Measurements from ENCODE around the gene STRADB. TPM values are rescaled to one million over a fixed set of nuclear protein-coding genes. Genes with fewer than 3 reads are reported as not detected.
"Not testable (repeated sequence)": the region's sequence is repeated elsewhere in the genome, so short reads cannot be mapped to it uniquely, and the experiment has no call there.

Gene STRADB
- total RNA-seq: 14.4 and 18.1 TPM in 2 replicates

- intact Hi-C loops (cut with micrococcal nuclease): loop anchor here (1.0 to 2.0 kb wide), 13 partner anchors 19 to 925 kb away; partner anchors contain the start of genes CASP10, FZD7, NIF3L1 and NOP58
Observed at GRCh38 chr2:201451292-201452057, at the start of gene STRADB, which contains the start of gene TRAK2. Gene STRADB, plus strand, starts transcription at chr2:201451740. Its CDS starts 3,101 bp downstream, at chr2:201454841. Gene TRAK2, minus strand, starts transcription at chr2:201451458. Its CDS starts 30,951 bp downstream, at chr2:201420507.

GRCh38 chr2:201401815-201402214, 49.7 kb upstream of the STRADB start:
- intact Hi-C loops (cut with micrococcal nuclease): no loop called here

GRCh38 chr2:201402651-201403562, 48.6 kb upstream of the STRADB start:
- intact Hi-C loops (cut with micrococcal nuclease): no loop called here

GRCh38 chr2:201403880-201404279, 47.7 kb upstream of the STRADB start:
- intact Hi-C loops (cut with micrococcal nuclease): no loop called here

- intact Hi-C loops (cut with micrococcal nuclease): no loop called here
Observed at GRCh38 chr2:201404699-201405280, 46.8 kb upstream of the STRADB start.

- intact Hi-C loops (cut with micrococcal nuclease): loop anchor here (2.0 kb wide), 1 partner anchor 45 kb away; the partner anchor contains the start of genes STRADB and TRAK2
Observed at GRCh38 chr2:201406077-201406662, 45.4 kb upstream of the STRADB start.

- intact Hi-C loops (cut with micrococcal nuclease): loop anchor here (2.0 kb wide), 1 partner anchor 44 kb away; the partner anchor contains the start of genes STRADB and TRAK2
Observed at GRCh38 chr2:201407265-201407664, 44.3 kb upstream of the STRADB start.

GRCh38 chr2:201408931-201409330, 42.6 kb upstream of the STRADB start:
- intact Hi-C loops (cut with micrococcal nuclease): no loop called here

GRCh38 chr2:201411421-201411820, 40.1 kb upstream of the STRADB start:
- intact Hi-C loops (cut with micrococcal nuclease): no loop called here

GRCh38 chr2:201413143-201413542, 38.4 kb upstream of the STRADB start:
- intact Hi-C loops (cut with micrococcal nuclease): no loop called here

- intact Hi-C loops (cut with micrococcal nuclease): no loop called here
Observed at GRCh38 chr2:201413552-201413951, 38.0 kb upstream of the STRADB start.

- intact Hi-C loops (cut with micrococcal nuclease): loop anchor here (2.0 to 5.0 kb wide), 3 partner anchors 18 to 157 kb away; partner anchors contain the start of genes STRADB and TRAK2
Observed at GRCh38 chr2:201414099-201415023, 37.2 kb upstream of the STRADB start.

GRCh38 chr2:201415149-201415548, 36.4 kb upstream of the STRADB start:
- intact Hi-C loops (cut with micrococcal nuclease): loop anchor here (2.0 to 5.0 kb wide), 3 partner anchors 18 to 158 kb away; partner anchors contain the start of genes STRADB and TRAK2

- intact Hi-C loops (cut with micrococcal nuclease): loop anchor here (5.0 kb wide), 1 partner anchor 162 kb away; no protein-coding TSS in a partner anchor
Observed at GRCh38 chr2:201419057-201419635, 32.4 kb upstream of the STRADB start.

- intact Hi-C loops (cut with micrococcal nuclease): loop anchor here (5.0 kb wide), 1 partner anchor 163 kb away; no protein-coding TSS in a partner anchor
Observed at GRCh38 chr2:201419986-201420385, 31.6 kb upstream of the STRADB start.

- intact Hi-C loops (cut with micrococcal nuclease): no loop called here
Observed at GRCh38 chr2:201420442-201421113, 31.0 kb upstream of the STRADB start.

GRCh38 chr2:201425952-201426351, 25.6 kb upstream of the STRADB start:
- intact Hi-C loops (cut with micrococcal nuclease): no loop called here

- intact Hi-C loops (cut with micrococcal nuclease): not testable (repeated sequence)
Observed at GRCh38 chr2:201428366-201428765, 23.2 kb upstream of the STRADB start.
